OCI-LY7 (cell line): ENCODE results near the gene ENO4. TPM values are rescaled to one million over a fixed set of nuclear protein-coding genes. Genes with fewer than 3 reads are reported as not detected.

Experiments
- BruUV-seq: library from RNA; stranded (reverse); fragments of 400-500 nt; replicated peaks from 2 replicates; lab custom pipeline; 2021; lab: Mats Ljungman, UMichigan
- CTCF ChIA-PET: fragments of 300-600 bp; sonication (Branson Sonifier 250); formaldehyde crosslinking; loops from one replicate; lab custom pipeline; 2022; ENCODE audit warnings: antibody characterized with exemption; ENCODE audit not compliant: unreplicated experiment; lab: Charles Lee
- POLR2A ChIA-PET: fragments of 300-600 bp; sonication (Branson Sonifier 250); formaldehyde crosslinking; loops from one replicate; lab custom pipeline; 2022; ENCODE audit warnings: antibody characterized with exemption; lab: Charles Lee
- DNase-seq: peaks from one replicate; pipeline ENCODE4 v3.0.0-alpha.2; 2015; ENCODE audit warnings: low spot score
- H2AFZ ChIP-seq: fragments of 200-600 bp; sonication (generic), shearing (Covaris generic); 2 replicates; pipeline ENCODE4 v1.6.1; 2014; ENCODE audit warnings: mild to moderate bottlenecking, antibody characterized with exemption, low read length, moderate library complexity
- H3K27ac ChIP-seq: fragments of 200-600 bp; sonication (generic); 2 replicates; pipeline ENCODE4 v1.5.1; 2014; ENCODE audit warnings: mixed run types, low read depth, mild to moderate bottlenecking, moderate library complexity, low read length, inconsistent platforms; ENCODE audit not compliant: poor library complexity, severe bottlenecking
- H3K36me3 ChIP-seq: fragments of 200-600 bp; sonication (generic); 2 replicates; pipeline ENCODE4 v1.6.1; 2014; ENCODE audit warnings: mild to moderate bottlenecking, antibody characterized with exemption, low read length, moderate library complexity, mixed read lengths; ENCODE audit not compliant: insufficient read depth
- H3K4me1 ChIP-seq: fragments of 200-600 bp; sonication (generic); 2 replicates; pipeline ENCODE4 v1.5.1; 2014; ENCODE audit warnings: mild to moderate bottlenecking, low read length; ENCODE audit not compliant: insufficient read depth, poor library complexity, severe bottlenecking
- H3K4me2 ChIP-seq: fragments of 200-600 bp; sonication (generic); 2 replicates; pipeline ENCODE4 v1.6.1; 2014; ENCODE audit warnings: mild to moderate bottlenecking, low read length
- H3K4me3 ChIP-seq: fragments of 200-600 bp; sonication (generic); 2 replicates; pipeline ENCODE4 v1.5.1; 2014; ENCODE audit warnings: mild to moderate bottlenecking, low read depth, low read length; ENCODE audit not compliant: poor library complexity, severe bottlenecking
- H3K79me2 ChIP-seq: fragments of 200-600 bp; sonication (generic); 2 replicates; pipeline ENCODE4 v1.6.1; 2016; ENCODE audit warnings: low read depth, mild to moderate bottlenecking, low read length, moderate library complexity, mixed read lengths; ENCODE audit not compliant: insufficient read depth
- H3K9me2 ChIP-seq: fragments of 200-600 bp; sonication (generic); 2 replicates; pipeline ENCODE4 v1.6.1; 2016; ENCODE audit warnings: mild to moderate bottlenecking, low read length, mixed read lengths; ENCODE audit not compliant: insufficient read depth
- H3K9me3 ChIP-seq: fragments of 200-600 bp; sonication (generic); 2 replicates; pipeline ENCODE4 v1.6.1; 2014; ENCODE audit warnings: mild to moderate bottlenecking, mixed run types, low read length, mixed read lengths
- H4K20me1 ChIP-seq: fragments of 200-600 bp; sonication (generic); 2 replicates; pipeline ENCODE4 v1.6.1; 2014; ENCODE audit warnings: mild to moderate bottlenecking, antibody characterized with exemption, low read length, moderate library complexity, mixed read lengths; ENCODE audit not compliant: insufficient read depth
- CTCF ChIP-seq: fragments of 200-600 bp; sonication (generic); conservative IDR thresholded peaks from 2 replicates; pipeline ENCODE4 v1.5.1; 2014; ENCODE audit warnings: mild to moderate bottlenecking, antibody characterized with exemption, low read length, moderate library complexity, mixed read lengths
- EZH2phosphoT487 ChIP-seq: fragments of 200-600 bp; sonication (generic); IDR thresholded peaks from 2 replicates; pipeline ENCODE4 v1.6.1; 2018; ENCODE audit warnings: low read depth, borderline replicate concordance, mild to moderate bottlenecking, mixed run types, antibody characterized with exemption, low read length, moderate library complexity, mixed read lengths
- intact Hi-C: fragments of 100-400 bp; cut with micrococcal nuclease; formaldehyde crosslinking; loops from one replicate; pipeline ENCODE4 v1.10.0; 2022; ENCODE audit not compliant: unreplicated experiment
- total RNA-seq, 2 experiments: library from RNA; depleted of rRNA in 1 of 2; stranded (reverse); fragments of >200 nt in 1 of 2; shearing (Covaris generic) in 1 of 2; gene quantifications; 2 replicates each; pipeline ENCODE4 v1.2.3, GENCODE V29; 2014 to 2022

Gene ENO4
- total RNA-seq, 2 experiments from 2014 or later: not detected

DNA sequence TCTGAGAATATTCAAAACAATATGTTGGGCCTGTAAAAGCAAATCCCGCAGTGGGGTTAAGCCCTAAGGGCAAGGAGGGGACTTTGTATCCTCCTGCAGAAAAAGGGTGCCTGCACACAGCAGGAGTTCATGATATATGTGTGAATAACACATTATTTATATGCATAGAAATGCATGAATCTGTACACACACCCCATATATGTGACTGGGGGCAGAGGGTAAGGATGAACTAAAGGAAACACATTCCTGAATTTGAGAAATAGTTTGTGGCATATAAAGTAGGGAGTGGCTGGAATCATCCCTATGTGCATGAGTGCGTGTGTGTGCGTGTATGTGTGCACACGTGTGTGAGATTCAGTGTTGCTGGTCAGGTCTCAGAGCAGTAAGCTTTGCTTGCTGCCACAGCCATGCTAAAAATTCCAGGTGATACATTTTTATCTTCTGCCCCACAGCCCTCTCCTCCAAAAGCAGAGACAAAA is 18.9 kb downstream of the ENO4 start:
- Histone ChIP-seq H3K79me2 (no peaks in the 10 kb centered on the region), H3K9me3 (no peaks in the 10 kb centered on the region), H3K4me3 (no peak overlapping the region), H3K9me2 (no peaks in the 10 kb centered on the region), H3K4me2 (no peak overlapping the region), H3K27ac (no peak overlapping the region), H4K20me1 (no peaks in the 10 kb centered on the region), H3K36me3 (no peaks in the 10 kb centered on the region), H2AFZ (no peak overlapping the region), H3K4me1 (no peaks in the 10 kb centered on the region)
- TF ChIP-seq EZH2phosphoT487 (no peak), CTCF (no peak)
- ChIA-PET POLR2A (no interaction called here), CTCF (interaction anchor here (0.6 kb wide), 1 partner anchor 176 kb away, joined by 3 read pairs; no protein-coding TSS in a partner anchor)
- intact Hi-C loops: no loop called here
- BruUV-seq: no TSS peak
- no peak for DNase-seq

- Histone ChIP-seq H3K4me3 (no peak overlapping the region), H3K9me2 (no peaks in the 10 kb centered on the region), H3K9me3 (no peaks in the 10 kb centered on the region), H3K36me3 (no peaks in the 10 kb centered on the region), H3K27ac (no peak overlapping the region), H2AFZ (no peak overlapping the region), H3K4me1 (no peaks in the 10 kb centered on the region), H4K20me1 (no peaks in the 10 kb centered on the region), H3K79me2 (no peaks in the 10 kb centered on the region), H3K4me2 (no peak overlapping the region)
- POLR2A ChIA-PET: no interaction called here
- BruUV-seq: no TSS peak
- intact Hi-C loops: no loop called here
- CTCF ChIA-PET: interaction anchor here (0.6 kb wide), 1 partner anchor 176 kb away, joined by 3 read pairs; no protein-coding TSS in a partner anchor
- DNase-seq: no peak
- TF ChIP-seq EZH2phosphoT487 (no peak), CTCF (no peak)
Observed at GRCh38 chr10:116868722-116869121, 19.4 kb downstream of the ENO4 start.

GRCh38 chr10:116870949-116871348 is 21.6 kb downstream of the ENO4 start:
- ChIA-PET CTCF (no interaction called here), POLR2A (interaction anchor here (0.6 kb wide), 1 partner anchor 8 kb away, joined by 4 read pairs; no protein-coding TSS in a partner anchor)
- BruUV-seq: no TSS peak

More at GRCh38 chr10:116870949-116871348, 21.6 kb downstream of the ENO4 start:
- no peak overlapping the region for H2AFZ ChIP-seq
- H3K79me2 ChIP-seq: no peaks in the 10 kb centered on the region
- intact Hi-C loops: no loop called here
- H3K4me1 ChIP-seq: no peaks in the 10 kb centered on the region
- no peak for DNase-seq
- no peaks in the 10 kb centered on the region for H4K20me1 ChIP-seq
- H3K9me2 ChIP-seq: no peaks in the 10 kb centered on the region
- no peak for TF ChIP-seq CTCF
- TF ChIP-seq EZH2phosphoT487: no peak
- no peak overlapping the region for H3K4me2 ChIP-seq
- H3K4me3 ChIP-seq: no peak overlapping the region
- no peaks in the 10 kb centered on the region for H3K9me3 ChIP-seq
- H3K36me3 ChIP-seq: no peaks in the 10 kb centered on the region
- no peak overlapping the region for H3K27ac ChIP-seq
